ENCODE results near the gene MAPK8IP1.
A peak's percentile ranks its signal among the peaks of the same experiment; 100 is the strongest.
"Not testable (repeated sequence)": the region's sequence is repeated elsewhere in the genome, so short reads cannot be mapped to it uniquely, and the experiment has no call there.

MAPK8IP1 gene

DNA sequence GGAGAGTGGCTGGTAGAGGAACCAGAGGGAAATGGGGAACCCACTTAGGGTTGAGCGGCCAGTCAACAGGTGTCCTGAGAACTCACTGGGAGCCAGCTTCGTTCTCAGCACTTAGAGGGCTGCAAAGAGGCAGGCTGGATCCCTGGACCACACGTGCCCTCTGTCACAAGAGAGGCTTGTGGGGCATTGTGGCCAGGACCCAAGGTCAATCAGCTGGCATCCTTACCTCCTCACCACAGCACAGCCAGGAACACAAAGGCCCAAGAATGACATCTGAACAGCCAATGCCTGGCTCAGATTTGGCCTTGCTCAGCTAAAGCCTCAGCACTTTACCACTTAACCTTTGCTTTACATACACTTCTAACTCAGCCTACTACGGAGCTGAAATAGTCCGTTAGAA lies 7.4 kb downstream of the MAPK8IP1 start:
- DNase-seq, result no peak

DNA sequence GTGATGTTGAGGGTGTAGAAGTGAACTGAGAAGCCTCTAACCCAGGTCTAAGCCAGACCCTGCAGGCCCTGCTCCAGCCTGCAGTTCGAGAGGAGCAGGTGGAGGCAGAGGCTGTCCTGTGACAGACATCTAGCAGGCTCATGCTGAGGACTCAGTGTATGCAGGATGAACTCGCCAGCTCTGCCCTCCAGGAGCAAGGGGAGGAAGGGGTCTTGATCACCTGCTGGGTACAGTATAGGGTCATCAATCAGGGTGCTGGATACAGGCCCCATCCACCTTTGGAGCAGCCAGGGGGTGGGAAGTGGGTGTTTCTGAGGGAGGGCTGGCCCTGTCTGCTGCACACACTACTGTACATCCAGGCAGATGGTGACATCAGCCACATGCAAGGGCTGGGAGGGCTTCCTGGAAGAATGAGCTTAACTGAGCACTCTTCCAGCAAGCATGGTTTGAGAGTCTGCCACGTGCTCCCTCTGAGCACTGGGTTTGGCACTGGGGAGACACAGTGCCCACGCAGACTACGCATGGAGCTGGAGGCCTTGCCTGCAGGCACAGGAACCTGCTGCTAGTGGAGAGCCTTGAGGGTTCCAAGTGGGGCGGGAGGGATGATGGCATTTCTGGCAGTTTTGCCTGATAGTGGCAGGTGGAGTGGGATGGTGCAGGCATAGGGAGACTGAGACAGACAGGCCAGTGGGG lies 9.2 kb downstream of the MAPK8IP1 start:
- no peak for DNase-seq

DNA sequence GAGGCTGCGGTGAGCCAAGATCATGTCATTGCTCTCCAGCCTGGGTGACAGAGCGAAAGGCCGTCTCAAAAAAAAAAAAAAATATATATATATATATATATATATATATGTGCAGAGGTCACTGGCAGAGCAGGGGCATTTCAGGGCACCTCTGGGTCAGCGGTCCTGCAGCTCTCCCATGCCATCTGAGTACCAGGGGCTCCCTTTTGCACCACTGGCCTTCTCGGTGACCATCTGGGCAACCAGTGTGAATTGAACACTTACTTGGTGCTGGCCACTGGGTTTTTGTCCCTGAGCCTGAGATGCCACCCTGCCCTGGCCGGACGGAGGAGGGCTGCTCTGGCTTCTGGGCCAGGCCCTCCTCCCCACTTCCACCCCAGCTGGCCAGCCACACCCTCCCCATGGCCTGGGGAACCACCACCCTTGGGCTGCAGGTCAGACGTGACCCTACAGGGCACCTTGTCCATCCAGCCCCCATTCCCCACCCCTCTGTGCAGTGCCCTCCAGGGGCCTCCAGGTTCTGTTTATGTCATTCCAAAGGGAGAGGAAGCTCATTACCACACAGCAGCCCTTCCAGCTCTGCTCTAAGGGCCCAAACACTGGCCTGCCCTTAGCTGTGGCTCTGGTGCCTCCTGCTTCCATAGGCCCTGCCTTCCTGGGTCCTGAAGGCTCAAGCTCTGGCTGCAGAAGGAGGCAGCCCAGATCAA lies 10.3 kb downstream of the MAPK8IP1 start:
- no peak for DNase-seq

DNA sequence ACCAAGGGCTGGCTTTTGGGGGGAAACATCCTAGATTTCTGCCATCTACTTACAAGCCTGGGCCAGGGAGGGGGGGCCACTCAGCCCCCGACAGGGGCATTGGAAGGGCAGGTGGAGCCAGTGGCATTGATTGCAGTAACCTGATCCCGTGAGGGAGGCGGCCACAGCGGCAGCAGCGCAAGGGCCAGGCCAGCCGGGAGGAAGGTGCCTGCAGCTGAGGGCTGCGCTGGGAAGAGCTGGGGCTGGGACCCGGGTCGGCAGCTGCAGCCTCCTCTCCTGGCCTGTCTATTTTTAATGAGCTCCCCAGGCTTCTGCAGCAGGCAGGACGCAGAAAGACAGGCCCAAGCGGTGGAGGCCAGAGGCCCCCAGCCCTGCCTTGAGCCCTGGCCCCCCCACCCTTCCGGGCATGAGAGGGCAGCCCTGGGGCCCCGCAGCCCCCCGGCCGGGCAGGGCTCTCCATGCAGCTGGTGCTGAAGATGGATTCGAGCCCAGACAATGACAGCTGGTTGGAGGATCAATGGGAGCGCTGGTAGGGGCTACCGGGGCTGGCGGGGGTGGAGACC lies 11.1 kb downstream of the MAPK8IP1 start:
- no peak for DNase-seq

DNA sequence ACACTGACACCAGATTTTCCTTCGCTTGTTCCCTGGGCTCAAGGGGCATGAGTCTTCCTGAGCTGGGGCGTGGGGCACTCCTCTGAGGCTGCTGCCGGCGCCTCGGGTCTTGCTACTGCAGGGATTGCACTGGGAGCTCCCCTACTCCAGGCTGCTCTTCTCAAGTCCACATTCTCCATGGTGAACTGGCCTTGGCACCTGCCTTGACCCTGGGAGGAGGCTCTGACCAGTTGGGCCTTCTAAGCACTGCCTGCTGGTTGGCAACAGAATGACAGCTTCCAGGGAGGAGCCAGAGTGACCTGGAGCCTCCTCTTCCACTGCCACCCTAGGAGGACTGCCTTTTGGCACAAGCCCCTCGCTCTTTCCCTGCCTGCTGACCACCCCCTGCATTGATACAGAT lies 12.1 kb downstream of the MAPK8IP1 start:
- DNase-seq, result no peak

DNA sequence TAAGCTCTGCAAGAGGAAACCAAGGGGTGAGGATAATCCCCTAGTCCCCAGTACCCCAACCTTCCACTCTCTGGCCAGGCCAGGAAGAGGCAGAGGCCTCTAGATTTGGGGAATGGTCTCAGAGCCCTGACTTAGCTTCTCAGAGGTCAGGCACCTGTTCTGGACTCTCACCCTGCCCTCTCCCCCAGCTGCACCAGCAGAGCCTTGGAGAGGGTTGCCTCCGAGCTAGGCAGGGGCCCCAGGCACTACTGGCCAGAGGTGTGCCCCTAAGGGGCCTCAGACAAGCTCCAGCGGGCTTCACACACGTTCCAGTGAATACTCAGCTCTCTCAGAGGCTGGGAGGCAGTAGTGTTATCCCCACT lies 13.6 kb downstream of the MAPK8IP1 start:
- DNase-seq, result no peak

DNA sequence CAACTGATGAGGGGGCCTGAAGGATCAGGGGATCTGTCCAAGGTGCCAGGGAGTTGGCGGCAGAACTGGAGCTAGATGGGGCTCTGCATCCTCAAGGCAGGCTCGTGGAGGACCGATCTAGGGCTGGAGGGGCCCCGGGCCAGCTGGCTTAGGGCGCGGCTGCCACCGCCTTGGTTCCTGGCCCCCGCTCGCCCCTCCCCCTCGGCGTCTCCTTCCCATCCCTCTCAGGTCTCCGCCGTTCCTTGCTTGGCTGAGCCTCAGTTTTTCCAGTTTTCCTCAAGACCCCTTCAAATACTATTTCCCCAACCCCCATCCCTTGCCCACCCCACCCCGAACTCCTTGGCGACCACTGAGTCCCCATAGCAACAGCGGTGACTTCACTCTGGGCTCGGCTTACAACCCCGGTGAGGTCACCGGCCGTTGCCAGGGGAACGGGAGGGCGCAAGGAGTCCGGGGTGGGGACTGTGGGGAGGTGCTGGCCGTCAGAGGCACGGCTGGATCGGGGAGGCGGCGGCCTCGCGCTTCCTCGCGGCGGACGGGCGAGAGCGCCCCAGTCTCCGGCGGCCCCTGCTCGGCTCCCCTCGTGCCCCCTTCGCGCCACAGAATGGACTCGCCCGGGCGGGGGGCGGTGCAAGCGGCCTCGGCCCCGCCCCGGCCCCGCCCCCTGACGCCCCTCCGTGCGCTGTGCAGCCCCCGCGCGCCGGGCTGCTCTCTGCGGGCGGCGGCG lies 14.2 kb downstream of the MAPK8IP1 start:
- peak; percentile 75 for DNase-seq

DNA sequence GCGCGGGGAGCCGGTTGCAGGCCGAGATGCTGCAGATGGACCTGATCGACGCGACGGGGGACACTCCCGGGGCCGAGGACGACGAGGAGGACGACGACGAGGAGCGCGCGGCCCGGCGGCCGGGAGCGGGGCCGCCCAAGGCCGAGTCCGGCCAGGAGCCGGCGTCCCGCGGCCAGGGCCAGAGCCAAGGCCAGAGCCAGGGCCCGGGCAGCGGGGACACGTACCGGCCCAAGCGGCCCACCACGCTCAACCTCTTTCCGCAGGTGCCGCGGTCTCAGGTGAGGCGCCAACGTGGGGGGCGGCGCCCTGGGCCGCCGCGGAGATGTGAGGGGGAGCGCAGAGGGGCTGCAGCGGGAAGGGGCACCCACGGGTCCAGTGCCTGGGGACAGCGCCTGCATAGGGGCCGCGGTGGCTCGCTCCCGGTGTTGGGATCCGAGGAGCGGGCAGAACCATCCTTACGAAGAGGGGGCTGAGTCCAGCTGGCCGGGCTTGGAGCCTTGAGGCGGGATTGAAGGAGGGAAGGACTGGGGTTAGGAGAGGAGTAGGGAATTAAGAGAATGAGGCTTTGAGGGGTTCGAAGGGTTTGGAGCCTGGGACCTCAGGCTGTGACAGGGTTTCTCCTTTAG lies 14.8 kb downstream of the MAPK8IP1 start:
- DNase-seq, result not testable (repeated sequence)

DNA sequence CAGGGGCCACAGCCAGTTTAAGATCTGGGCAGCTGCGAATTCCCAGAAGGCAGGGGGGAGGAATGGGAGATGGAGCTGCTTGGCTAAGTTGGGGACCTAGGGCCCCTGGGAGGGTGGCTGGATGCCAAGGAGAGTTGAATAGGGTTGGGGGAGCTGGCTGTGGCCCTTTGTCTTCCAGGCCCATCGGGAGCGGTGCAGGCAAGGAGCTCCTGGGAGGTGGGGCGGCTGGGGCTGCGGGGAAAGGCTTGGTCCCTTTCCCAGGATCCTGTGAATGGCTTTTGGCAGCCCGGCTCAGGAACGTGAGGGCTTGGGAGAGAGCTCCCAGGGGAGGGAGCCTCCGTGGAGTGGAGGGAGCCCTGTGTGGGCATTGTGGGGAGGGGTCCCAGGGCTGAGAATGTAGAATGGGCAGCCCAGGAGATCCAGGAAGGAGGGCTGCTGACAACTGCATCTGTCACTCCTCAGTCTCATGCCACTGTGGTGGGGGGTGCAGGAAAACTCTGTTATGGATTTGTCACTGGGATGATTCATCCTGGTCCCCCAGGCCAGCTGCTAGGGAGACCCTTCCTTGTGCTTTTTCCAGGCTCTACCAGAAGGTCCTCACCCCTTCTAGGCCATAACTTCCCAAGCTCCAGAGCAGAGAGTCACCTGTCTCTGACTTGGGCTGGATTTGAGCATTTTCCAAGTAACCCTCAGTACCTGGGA lies 15.6 kb downstream of the MAPK8IP1 start:
- no peak for DNase-seq

DNA sequence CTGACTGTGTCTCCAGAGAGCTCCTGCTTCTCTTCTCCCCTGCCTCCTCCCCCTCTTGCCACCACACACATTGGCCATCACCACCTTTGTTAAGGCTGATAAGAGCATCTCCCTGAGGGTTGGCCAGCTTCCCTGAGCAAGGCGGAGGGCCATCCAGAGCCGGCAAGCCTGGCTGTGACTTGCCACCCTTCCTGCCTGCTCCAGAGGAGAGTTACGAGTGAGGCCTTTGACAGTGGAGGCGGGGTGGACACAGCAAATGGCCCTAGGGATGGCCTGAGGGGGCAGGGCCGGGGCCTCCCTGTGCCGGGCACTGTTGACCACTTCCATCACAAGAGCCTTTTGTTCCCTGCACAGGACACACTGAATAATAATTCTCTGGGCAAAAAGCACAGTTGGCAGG lies 16.2 kb downstream of the MAPK8IP1 start:
- no peak for DNase-seq

DNA sequence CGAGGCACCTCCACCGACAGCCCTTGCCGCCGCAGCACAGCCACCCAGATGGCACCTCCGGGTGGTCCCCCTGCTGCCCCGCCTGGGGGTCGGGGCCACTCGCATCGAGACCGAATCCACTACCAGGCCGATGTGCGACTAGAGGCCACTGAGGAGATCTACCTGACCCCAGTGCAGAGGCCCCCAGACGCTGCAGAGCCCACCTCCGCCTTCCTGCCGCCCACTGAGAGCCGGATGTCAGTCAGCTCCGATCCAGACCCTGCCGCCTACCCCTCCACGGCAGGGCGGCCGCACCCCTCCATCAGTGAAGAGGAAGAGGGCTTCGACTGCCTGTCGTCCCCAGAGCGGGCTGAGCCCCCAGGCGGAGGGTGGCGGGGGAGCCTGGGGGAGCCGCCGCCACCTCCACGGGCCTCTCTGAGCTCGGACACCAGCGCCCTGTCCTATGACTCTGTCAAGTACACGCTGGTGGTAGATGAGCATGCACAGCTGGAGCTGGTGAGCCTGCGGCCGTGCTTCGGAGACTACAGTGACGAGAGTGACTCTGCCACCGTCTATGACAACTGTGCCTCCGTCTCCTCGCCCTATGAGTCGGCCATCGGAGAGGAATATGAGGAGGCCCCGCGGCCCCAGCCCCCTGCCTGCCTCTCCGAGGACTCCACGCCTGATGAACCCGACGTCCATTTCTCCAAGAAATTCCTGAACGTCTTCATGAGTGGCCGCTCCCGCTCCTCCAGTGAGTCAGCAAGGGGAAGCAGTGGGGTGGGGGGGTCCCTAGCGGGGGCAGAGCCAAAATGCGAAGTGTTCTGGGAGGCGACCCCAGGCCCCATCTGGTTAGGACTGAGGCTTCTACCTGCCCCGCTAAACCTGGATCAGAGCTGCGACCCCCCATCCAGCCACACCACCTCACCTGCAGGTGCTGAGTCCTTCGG lies 17.3 kb downstream of the MAPK8IP1 start:
- no peak for DNase-seq

DNA sequence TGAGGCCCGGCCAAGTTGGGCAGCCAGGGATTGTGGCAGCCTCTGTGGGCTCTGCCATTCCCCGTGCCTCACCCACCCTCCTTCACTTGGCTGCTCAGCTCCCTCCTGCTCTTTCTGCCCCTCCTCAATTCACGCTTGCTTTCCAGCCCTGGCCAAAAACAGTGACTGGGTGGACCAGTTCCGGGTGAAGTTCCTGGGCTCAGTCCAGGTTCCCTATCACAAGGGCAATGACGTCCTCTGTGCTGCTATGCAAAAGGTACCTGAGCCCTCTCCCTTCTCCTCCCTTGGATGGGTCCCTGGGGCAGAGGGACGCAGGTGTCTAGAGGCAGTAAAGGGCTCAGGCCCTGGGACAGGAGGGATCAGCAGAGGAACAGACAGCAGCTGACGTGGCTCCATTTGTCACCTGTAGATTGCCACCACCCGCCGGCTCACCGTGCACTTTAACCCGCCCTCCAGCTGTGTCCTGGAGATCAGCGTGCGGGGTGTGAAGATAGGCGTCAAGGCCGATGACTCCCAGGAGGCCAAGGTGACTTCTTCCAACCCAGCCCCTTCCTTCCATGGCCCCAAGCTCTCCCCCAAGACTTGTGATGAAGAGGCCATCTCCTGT lies 19.0 kb downstream of the MAPK8IP1 start:
- no peak for DNase-seq

DNA sequence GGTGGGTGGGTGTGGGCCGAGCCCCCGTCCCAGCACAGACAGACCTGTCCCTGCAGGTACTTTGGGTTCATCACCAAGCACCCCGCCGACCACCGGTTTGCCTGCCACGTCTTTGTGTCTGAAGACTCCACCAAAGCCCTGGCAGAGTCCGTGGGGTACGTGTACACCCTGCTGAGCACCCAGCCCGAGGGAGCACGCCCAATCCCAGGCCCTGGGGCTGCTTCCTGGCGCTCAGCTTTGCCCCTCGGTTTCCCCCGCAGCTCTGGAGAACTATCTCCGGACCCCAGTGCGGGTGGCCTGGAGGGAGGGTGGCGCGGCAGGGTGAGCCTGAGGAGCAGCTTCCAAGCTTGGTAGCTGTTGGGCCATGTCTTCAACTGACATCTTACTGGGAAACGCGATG lies 19.6 kb downstream of the MAPK8IP1 start:
- DNase-seq, result no peak

DNA sequence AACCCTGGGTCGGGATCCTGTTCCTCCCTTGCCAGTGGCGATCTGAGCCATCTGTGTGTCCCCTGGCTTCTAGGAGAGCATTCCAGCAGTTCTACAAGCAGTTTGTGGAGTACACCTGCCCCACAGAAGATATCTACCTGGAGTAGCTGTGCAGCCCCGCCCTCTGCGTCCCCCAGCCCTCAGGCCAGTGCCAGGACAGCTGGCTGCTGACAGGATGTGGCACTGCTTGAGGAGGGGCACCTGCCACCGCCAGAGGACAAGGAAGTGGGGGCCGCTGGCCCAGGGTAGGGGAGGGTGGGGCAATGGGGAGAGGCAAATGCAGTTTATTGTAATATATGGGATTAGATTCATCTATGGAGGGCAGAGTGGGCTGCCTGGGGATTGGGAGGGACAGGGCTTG lies 20.1 kb downstream of the MAPK8IP1 start:
- not testable (repeated sequence) for DNase-seq

DNA sequence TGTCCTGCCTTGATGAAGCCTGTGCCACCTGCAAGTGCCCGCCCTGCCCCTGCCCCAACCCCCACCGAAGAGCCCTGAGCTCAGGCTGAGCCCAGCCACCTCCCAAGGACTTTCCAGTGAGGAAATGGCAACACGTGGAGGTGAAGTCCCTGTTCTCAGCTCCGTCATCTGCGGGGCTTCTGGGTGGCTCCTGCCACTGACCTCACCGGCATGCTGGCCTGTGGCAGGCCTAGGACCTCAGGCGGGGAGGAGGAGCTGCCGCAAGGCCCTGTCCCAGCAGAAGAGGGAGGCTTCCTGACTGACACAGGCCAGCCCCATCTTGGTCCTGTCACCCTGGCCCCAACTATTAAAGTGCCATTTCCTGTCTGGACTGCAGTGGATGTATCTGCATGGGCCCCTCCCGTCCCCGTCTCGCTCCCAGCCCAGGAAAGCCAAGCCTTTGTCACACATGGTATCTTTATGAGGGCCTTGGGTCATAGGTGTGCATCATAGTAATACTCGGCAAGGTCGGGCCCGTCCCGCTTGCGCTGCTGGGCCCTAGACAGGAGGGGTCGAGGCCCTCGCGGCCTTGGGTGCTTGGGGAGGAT lies 20.7 kb downstream of the MAPK8IP1 start:
- no peak for DNase-seq

DNA sequence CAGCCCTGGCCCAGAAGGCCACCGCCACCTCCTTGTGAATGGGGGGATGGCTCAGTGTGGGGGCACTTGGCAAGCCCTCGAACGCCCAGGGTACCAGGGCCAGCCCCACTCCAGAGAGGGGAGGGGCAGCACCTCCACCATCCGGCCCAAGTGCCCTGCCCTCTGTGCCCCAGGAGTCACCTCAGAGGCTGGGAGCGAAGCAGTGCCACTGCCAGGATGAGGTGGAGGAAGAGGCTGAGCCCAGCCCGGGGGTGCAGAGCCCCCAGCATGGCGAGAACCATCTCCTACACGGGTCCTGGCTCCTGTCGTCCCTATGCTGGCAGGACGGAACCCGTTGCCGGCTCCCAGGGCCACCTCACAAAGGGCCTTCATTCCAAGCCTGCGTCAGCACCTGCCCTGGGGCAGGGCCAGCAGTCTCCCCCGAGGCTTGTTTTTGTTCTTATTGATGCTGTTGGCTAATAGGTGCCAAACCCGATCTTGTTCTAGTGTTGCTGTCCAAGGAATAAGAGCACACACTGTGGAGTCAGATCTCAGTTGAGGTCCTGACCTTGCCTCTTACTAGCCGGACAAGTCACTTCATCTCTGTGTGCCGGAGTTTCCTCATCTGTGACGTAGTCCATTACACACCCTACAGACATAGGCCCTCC lies 21.6 kb downstream of the MAPK8IP1 start, which contains the start of gene FREY1:
TSS of gene FREY1 (minus strand) at position 307 of the 647 bp plus-strand sequence. CDS start at position 281, 26 bp downstream.
- DNase-seq, result no peak

DNA sequence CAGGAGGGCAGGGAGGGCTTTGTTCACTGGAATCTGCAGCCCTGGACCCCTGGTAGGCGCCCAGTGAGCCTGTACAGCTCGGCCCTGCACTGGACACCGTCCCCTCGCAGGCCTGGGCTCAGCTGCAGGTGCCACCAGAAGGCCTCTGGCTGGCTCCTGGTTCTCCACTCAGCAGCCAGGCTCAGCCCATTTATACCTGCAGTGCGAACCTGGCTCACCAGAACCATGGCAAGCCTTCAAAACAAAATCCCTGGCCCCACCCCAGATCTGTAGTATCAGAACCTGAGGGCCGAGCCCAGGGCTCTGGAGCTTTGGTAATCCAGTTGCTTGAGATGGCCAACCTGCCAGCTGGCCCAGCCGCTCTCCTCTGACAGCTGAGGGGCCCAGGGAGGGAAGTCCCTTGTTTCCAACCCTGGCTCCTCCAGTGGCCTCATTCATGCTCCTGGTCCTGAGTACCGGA lies 22.5 kb downstream of the MAPK8IP1 start:
- no peak for DNase-seq

DNA sequence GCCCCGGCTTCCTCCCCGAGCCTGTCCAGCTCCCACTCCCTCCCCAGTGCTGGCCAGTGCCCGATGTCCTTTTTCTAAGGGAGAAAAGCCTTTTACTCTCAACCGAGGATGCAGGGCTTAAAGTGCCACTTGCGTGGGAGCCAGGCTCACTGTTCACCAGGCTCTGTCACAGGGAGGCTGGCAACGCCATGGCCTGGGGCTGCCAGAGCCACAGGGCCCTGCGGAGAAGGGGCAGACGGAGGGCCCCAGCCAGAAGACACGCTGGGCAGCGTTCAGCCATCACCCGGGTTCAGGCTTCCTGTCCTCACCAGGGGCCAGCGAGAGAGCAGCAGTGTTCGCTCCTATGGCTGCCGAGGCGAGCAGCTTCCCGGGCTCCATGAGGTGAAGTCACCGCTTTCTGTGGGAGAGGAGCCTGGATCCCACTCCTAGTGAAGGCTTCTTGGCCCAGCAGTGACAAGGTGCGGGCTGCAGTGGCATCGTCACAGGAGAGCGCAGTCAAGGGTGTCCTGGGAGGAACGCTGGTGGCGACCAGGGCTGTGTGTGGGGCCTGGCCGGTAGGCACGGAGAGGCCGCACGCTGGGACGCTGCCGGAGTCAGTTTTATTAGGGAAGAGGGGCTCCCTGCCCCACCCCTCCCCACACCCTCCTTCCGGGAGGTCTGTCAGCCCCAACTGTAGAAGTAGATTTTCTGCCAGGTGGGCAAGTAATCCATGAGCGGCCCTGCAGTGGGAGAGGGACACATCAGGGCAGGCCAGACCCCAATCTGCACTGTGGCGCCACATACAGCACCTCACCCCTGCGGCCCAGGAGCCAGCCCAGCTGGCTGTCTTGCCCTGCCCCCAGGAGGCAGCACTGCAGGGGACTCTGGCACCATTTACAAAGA lies 24.4 kb downstream of the MAPK8IP1 start:
- DNase-seq, result no peak

DNA sequence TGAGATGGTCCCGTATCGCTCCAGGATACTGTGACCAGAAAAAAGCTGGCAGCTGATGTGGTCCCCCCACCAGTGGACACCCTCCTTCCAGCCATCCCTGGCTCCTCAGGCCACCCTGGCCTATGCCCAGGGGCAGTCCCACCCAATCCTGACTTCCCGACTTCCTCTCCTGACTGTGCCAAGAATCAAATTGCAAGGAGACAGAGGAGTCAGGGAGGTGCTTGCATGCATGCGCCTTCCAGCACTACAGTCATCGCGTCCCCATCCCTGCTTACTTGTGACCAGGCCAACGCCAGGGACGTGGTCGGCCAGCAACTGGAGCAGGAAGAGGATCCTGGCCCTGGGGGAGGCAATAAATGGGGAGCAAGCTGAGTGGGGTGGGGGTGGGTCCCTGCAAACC lies 25.2 kb downstream of the MAPK8IP1 start:
- DNase-seq, result no peak
